ENCODE data around the gene FXYD2. TPM values are rescaled to one million over a fixed set of nuclear protein-coding genes. Genes with fewer than 3 reads are reported as not detected.

FXYD2 gene
- total and polyA plus RNA-seq, 2 experiments from 2014 or later, result not detected

DNA sequence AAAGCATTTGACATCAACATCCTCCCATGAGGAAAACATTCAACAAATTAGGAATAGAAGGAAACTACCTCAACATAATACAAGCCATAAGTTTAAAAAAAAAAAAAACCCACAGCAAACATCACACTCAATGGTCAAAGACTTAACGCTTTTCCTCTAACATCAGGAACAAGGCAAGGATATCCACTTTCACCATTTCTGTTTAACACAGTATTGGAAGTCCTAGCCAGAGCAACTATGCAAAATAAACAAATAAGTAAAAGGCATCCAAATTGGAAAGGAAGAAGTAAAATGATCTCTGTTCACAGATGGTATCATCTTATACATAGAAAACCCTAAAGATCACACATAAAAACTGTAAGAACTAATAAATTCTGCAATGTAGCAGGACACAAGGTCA is 38.8 kb upstream of the FXYD2 start:
- H3K79me2 ChIP-seq (ENCODE audit: insufficient read depth), result no peaks in the 10 kb centered on the region
- no peak overlapping the region for H3K4me3 ChIP-seq
- H3K27ac ChIP-seq, result no peak overlapping the region
- no peak overlapping the region for H3K4me2 ChIP-seq (ENCODE audit: unreplicated experiment)
- DNase-seq, result no peak
- no peaks in the 10 kb centered on the region for H3K9me2 ChIP-seq (ENCODE audit: insufficient read depth)
- TF ChIP-seq EZH2 (IDR thresholded peaks at IDR 0.05; ENCODE audit: insufficient read depth, poor library complexity, severe bottlenecking) (no peak), EZH2phosphoT487 (IDR thresholded peaks at IDR 0.05; ENCODE audit: insufficient read depth, low read depth) (no peak)
- no peaks in the 10 kb centered on the region for H3K9me3 ChIP-seq (ENCODE audit: low read depth)
- 88 to 96% methylated on average over 1 of the region's 1 CpG for WGBS, 2 experiments (ENCODE audit: low coverage in 1 of 2, low lambda C conversion rate in 2 of 2, missing lambda C conversion rate in 2 of 2)
- no peak overlapping the region for H2AFZ ChIP-seq
- no peaks in the 10 kb centered on the region for H4K20me1 ChIP-seq (ENCODE audit: insufficient read depth)
- H3K4me1 ChIP-seq (ENCODE audit: insufficient read depth), result no peaks in the 10 kb centered on the region
- H3K36me3 ChIP-seq (ENCODE audit: low read depth), result no peaks in the 10 kb centered on the region
- no peaks in the 10 kb centered on the region for H3F3A ChIP-seq (ENCODE audit: insufficient read depth)
- H3K9ac ChIP-seq, result no peak overlapping the region
- no peaks in the 10 kb centered on the region; the same call in none of the 2 replicates for H3K27me3 ChIP-seq (replicated peaks; ENCODE audit: insufficient read depth)
- in situ Hi-C loops (cut with MboI), result no loop called here

DNA sequence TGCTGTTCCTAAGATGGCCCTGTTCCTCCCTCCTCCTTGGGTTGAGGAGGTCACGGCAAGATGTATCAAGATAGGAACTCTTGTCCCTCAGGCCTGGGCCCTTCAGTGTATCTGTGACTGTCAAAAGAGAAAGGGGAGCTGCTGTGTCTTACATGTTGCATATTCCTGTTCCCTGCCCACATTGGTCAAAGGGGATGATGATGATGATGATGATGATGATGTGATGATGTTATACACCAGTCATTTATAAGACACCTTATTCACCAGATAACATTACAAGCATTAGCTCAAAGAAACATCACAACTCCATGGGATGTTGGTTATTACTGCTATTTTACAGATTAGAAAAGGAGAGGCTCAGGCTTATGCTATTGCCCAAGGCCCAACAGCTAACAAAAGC is 38.2 kb upstream of the FXYD2 start:
- H3K27me3 ChIP-seq (replicated peaks; ENCODE audit: insufficient read depth), result no peaks in the 10 kb centered on the region; the same call in none of the 2 replicates

DNA sequence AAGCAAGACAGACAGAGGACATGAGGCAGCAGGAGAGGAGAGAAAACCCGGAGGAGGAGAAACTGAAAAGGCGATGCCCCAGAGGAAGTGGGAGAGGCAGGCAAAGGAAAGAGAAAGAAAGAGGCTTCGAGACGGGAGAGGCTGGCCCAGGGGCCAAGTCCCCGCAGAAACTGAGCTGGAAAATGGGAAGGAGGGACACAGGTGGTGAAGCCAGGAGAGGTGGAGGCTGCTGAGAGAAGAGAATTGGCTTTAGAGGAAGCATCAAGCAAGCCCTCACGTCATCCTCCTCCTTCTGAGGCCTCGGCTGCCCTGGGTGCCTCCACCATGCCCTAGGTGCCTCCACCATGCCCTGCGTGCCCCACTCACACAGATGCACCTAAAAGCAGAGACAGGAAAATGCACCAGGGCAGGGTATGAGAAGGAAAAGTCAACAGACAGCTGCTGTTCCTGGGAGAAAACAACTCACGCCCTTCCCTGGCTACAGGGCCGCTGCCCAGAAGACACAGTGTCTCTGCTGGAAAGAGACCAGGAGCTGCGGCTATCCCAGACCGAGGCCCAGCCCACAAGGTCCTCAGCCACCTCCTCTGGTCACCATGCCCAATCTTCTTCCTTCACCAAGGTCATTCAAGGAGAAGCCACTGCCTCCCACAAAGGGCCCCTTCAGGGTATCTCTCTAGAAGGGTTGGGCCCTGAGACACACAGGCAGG is 37.6 kb upstream of the FXYD2 start:
- no peak for TF ChIP-seq EZH2 (IDR thresholded peaks at IDR 0.05; ENCODE audit: insufficient read depth, poor library complexity, severe bottlenecking)
- Histone ChIP-seq H3K9me3 (ENCODE audit: low read depth) (no peaks in the 10 kb centered on the region), H4K20me1 (ENCODE audit: insufficient read depth) (no peaks in the 10 kb centered on the region), H3K27me3 (replicated peaks; ENCODE audit: insufficient read depth) (no peaks in the 10 kb centered on the region; the same call in none of the 2 replicates), H3F3A (ENCODE audit: insufficient read depth) (no peaks in the 10 kb centered on the region), H3K4me2 (ENCODE audit: unreplicated experiment) (no peak overlapping the region), H3K4me3 (no peak overlapping the region), H3K9ac (no peak overlapping the region), H3K27ac (no peak overlapping the region), H3K36me3 (ENCODE audit: low read depth) (no peaks in the 10 kb centered on the region), H3K4me1 (ENCODE audit: insufficient read depth) (no peaks in the 10 kb centered on the region), H3K9me2 (ENCODE audit: insufficient read depth) (no peaks in the 10 kb centered on the region), H3K79me2 (ENCODE audit: insufficient read depth) (no peaks in the 10 kb centered on the region), H2AFZ (no peak overlapping the region)
- no peak for DNase-seq
- in situ Hi-C loops (cut with MboI), result no loop called here
- 51 to 55% methylated on average over 12 of the region's 12 CpGs for WGBS, 2 experiments (ENCODE audit: low coverage in 1 of 2, low lambda C conversion rate in 2 of 2, missing lambda C conversion rate in 2 of 2)

More for the DNA sequence above, 38.2 kb upstream of the FXYD2 start:
- 18 to 50% methylated on average over 1 of the region's 1 CpG for WGBS, 2 experiments (ENCODE audit: low coverage in 1 of 2, low lambda C conversion rate in 2 of 2, missing lambda C conversion rate in 2 of 2)
- in situ Hi-C loops (cut with MboI), result no loop called here
- no peaks in the 10 kb centered on the region for H3K4me1 ChIP-seq (ENCODE audit: insufficient read depth)
- H3K79me2 ChIP-seq (ENCODE audit: insufficient read depth), result no peaks in the 10 kb centered on the region
- no peaks in the 10 kb centered on the region for H4K20me1 ChIP-seq (ENCODE audit: insufficient read depth)
- H3K27ac ChIP-seq, result no peak overlapping the region
- H3K9me3 ChIP-seq (ENCODE audit: low read depth), result no peaks in the 10 kb centered on the region
- no peak for DNase-seq
- H3K36me3 ChIP-seq (ENCODE audit: low read depth), result no peaks in the 10 kb centered on the region
- TF ChIP-seq EZH2 (IDR thresholded peaks at IDR 0.05; ENCODE audit: insufficient read depth, poor library complexity, severe bottlenecking) (no peak), EZH2phosphoT487 (IDR thresholded peaks at IDR 0.05; ENCODE audit: insufficient read depth, low read depth) (no peak)
- H3K4me2 ChIP-seq (ENCODE audit: unreplicated experiment), result no peak overlapping the region
- no peaks in the 10 kb centered on the region for H3K9me2 ChIP-seq (ENCODE audit: insufficient read depth)
- no peak overlapping the region for H2AFZ ChIP-seq
- no peaks in the 10 kb centered on the region for H3F3A ChIP-seq (ENCODE audit: insufficient read depth)
- H3K9ac ChIP-seq, result no peak overlapping the region
- H3K4me3 ChIP-seq, result no peak overlapping the region

DNA sequence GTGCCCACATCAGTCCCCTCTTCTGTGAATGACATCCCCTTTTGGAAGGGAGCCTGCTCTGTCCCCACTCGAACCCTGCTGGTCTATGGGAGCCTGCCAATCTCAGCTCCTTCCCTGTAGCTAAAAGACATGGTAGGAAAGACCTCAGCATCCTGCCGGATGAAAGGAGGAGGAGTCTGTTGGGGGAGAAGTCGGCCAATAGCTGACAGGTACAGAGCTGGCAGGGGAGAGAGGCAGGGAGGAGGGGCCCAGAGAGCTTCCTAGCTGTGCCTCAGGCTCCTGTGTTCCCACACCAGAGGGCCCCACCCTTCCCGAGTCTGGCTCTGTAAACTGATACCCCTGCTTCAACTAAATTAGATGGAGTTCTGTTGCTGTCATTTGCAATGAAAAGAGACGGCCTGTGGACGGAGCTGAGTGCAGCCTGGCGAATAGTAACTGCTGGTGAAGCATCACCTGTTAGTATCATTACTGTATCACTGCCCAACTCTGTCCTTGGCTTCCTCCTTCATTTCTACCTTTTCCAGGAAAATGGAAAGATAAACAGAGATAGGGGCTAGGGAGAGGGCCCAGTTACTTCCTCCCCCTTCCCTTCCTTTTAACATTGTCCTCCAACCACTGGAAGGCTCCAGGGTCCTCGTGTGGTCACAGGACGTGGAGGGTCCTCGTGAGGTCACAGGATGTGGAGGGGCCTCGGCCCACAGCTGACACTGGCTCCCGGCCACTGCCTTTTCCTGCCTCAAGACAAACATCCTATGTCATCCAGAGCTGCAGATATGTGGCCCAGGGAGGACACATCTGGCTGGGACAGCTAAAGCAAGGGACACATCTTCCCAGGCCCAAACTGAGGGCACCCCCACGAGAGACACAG is 36.8 kb upstream of the FXYD2 start:
- H4K20me1 ChIP-seq (ENCODE audit: insufficient read depth), result no peaks in the 10 kb centered on the region
- H2AFZ ChIP-seq, result no peak overlapping the region
- H3K9ac ChIP-seq, result no peak overlapping the region
- no peak overlapping the region for H3K27ac ChIP-seq
- TF ChIP-seq EZH2phosphoT487 (IDR thresholded peaks at IDR 0.05; ENCODE audit: insufficient read depth, low read depth) (no peak), EZH2 (IDR thresholded peaks at IDR 0.05; ENCODE audit: insufficient read depth, poor library complexity, severe bottlenecking) (no peak)
- no peaks in the 10 kb centered on the region for H3K4me1 ChIP-seq (ENCODE audit: insufficient read depth)
- 39 to 52% methylated on average over 13 of the region's 13 CpGs for WGBS, 2 experiments (ENCODE audit: low coverage in 1 of 2, low lambda C conversion rate in 2 of 2, missing lambda C conversion rate in 2 of 2)
- no peaks in the 10 kb centered on the region; the same call in none of the 2 replicates for H3K27me3 ChIP-seq (replicated peaks; ENCODE audit: insufficient read depth)
- H3K4me3 ChIP-seq, result no peak overlapping the region
- H3K36me3 ChIP-seq (ENCODE audit: low read depth), result no peaks in the 10 kb centered on the region
- DNase-seq, result no peak
- H3K9me2 ChIP-seq (ENCODE audit: insufficient read depth), result no peaks in the 10 kb centered on the region
- H3F3A ChIP-seq (ENCODE audit: insufficient read depth), result no peaks in the 10 kb centered on the region
- H3K9me3 ChIP-seq (ENCODE audit: low read depth), result no peaks in the 10 kb centered on the region
- in situ Hi-C loops (cut with MboI), result no loop called here
- H3K4me2 ChIP-seq (ENCODE audit: unreplicated experiment), result no peak overlapping the region
- no peaks in the 10 kb centered on the region for H3K79me2 ChIP-seq (ENCODE audit: insufficient read depth)

Data from GM23248 (cell line).